SK-N-SH (cell line): ENCODE data around the gene TCEA3. TPM values are rescaled to one million over a fixed set of nuclear protein-coding genes. Genes with fewer than 3 reads are reported as not detected.
A peak's percentile ranks its signal among the peaks of the same experiment; 100 is the strongest.

Experiments used
- CTCF ChIA-PET: fragments of 300-600, 350-600 bp; formaldehyde crosslinking; extraction: SDS; loops from one replicate; lab custom pipeline; 2021; lab: Yijun Ruan, JAX
- POLR2A ChIA-PET: fragments of 350-600 bp; sonication (Branson Sonifier 250); formaldehyde crosslinking; extraction: SDS; loops from one replicate; lab custom pipeline; 2020; ENCODE audit warnings: antibody characterized with exemption, inconsistent platforms; lab: Yijun Ruan, JAX
- DNase-seq: peaks from one replicate; pipeline ENCODE4 v3.0.0; 2012
- H2AFZ ChIP-seq: fragments of 200-600 bp; sonication (generic); 2 replicates; pipeline ENCODE4 v1.8.1; 2016; ENCODE audit warnings: antibody characterized with exemption, mild to moderate bottlenecking, low read depth
- H3F3A ChIP-seq: fragments of 200-600 bp; sonication (generic); replicated peaks from 2 replicates; pipeline ENCODE3; 2016; ENCODE audit warnings: antibody characterized with exemption, mild to moderate bottlenecking; ENCODE audit not compliant: insufficient read depth
- H3K27ac ChIP-seq, 2 experiments: fragments of 200-500 bp in 1 of 2; fragments of 200-600 bp in 1 of 2; sonication (Bioruptor generic) in 1 of 2; sonication (generic), shearing (Covaris generic) in 1 of 2; 2 replicates each; pipeline versions ENCODE4 v1.5.1 to v1.6.1; 2014 to 2016; ENCODE audit warnings: low read depth in 2 of 2, inconsistent platforms in 1 of 2, low read length in 1 of 2, mild to moderate bottlenecking in 1 of 2, mixed read lengths in 1 of 2
- H3K27me3 ChIP-seq: fragments of 200-600 bp; sonication (generic), shearing (Covaris generic); 2 replicates; pipeline ENCODE4 v1.6.1; 2016; ENCODE audit warnings: mixed run types; ENCODE audit not compliant: insufficient read depth
- H3K36me3 ChIP-seq, 2 experiments: fragments of 200-500 bp in 1 of 2; fragments of 200-600 bp in 1 of 2; sonication (Bioruptor generic) in 1 of 2; sonication (generic) in 1 of 2; replicated peaks in 1 of 2; 2 replicates each; pipeline versions ENCODE3 to v1.5.1; 2014 to 2016; ENCODE audit warnings: low read length in 1 of 2, mild to moderate bottlenecking in 1 of 2; ENCODE audit not compliant: insufficient read depth in 2 of 2, control insufficient read depth in 1 of 2
- H3K4me1 ChIP-seq, 2 experiments: fragments of 200-500 bp in 1 of 2; fragments of 200-600 bp in 1 of 2; sonication (Bioruptor generic) in 1 of 2; sonication (generic), shearing (Covaris generic) in 1 of 2; 2 replicates each; pipeline versions ENCODE4 v1.5.1 to v1.6.1; 2014 to 2016; ENCODE audit warnings: low read depth in 1 of 2, low read length in 1 of 2, mixed run types in 1 of 2; ENCODE audit not compliant: insufficient read depth in 2 of 2, control insufficient read depth in 1 of 2
- H3K4me2 ChIP-seq: fragments of 200-600 bp; sonication (generic), shearing (Covaris generic); 2 replicates; pipeline ENCODE4 v1.6.1; 2017; ENCODE audit warnings: mixed run types
- H3K4me3 ChIP-seq, 2 experiments: fragments of 200-500 bp in 1 of 2; fragments of 200-600 bp in 1 of 2; sonication (Bioruptor generic) in 1 of 2; sonication (generic), shearing (Covaris generic) in 1 of 2; 2 replicates each; pipeline versions ENCODE4 v1.5.1 to v1.8.1; 2014 to 2016; ENCODE audit warnings: low read depth in 2 of 2, inconsistent platforms in 1 of 2, low read length in 1 of 2, mild to moderate bottlenecking in 1 of 2, mixed read lengths in 1 of 2, moderate library complexity in 1 of 2
- H3K79me2 ChIP-seq: fragments of 200-600 bp; sonication (generic); 2 replicates; pipeline ENCODE4 v1.8.1; 2017; ENCODE audit warnings: mild to moderate bottlenecking; ENCODE audit not compliant: insufficient read depth
- H3K9ac ChIP-seq: fragments of 200-600 bp; sonication (generic); 2 replicates; pipeline ENCODE4 v1.6.1; 2017; ENCODE audit warnings: mixed run types
- H3K9me2 ChIP-seq: fragments of 200-600 bp; sonication (generic); 2 replicates; pipeline ENCODE4 v1.6.1; 2017; ENCODE audit warnings: mixed run types
- H3K9me3 ChIP-seq: fragments of 200-600 bp; sonication (generic); 2 replicates; pipeline ENCODE4 v1.6.1; 2017; ENCODE audit warnings: mixed run types, mild to moderate bottlenecking, moderate library complexity
- H4K20me1 ChIP-seq: fragments of 200-600 bp; sonication (generic); 2 replicates; pipeline ENCODE4 v1.6.1; 2017; ENCODE audit warnings: mild to moderate bottlenecking, mixed run types; ENCODE audit not compliant: insufficient read depth
- CHD2 ChIP-seq: fragments of 150-350 bp; IDR thresholded peaks from 2 replicates; pipeline ENCODE4 v1.6.1; 2018; ENCODE audit warnings: low read length; ENCODE audit not compliant: partially characterized antibody
- ELF1 ChIP-seq: IDR thresholded peaks from 2 replicates; pipeline ENCODE4 v1.4.0; 2012
- EZH2phosphoT487 ChIP-seq: fragments of 200-600 bp; sonication (generic); IDR thresholded peaks from 2 replicates; pipeline ENCODE4 v1.6.1; 2017; ENCODE audit warnings: low read depth, mixed run types, mild to moderate bottlenecking, antibody characterized with exemption, moderate library complexity, borderline replicate concordance
- FOXJ3 ChIP-seq: sonication (generic); formaldehyde crosslinking; IDR thresholded peaks from 2 replicates; pipeline ENCODE4 v1.5.1; 2020; ENCODE audit warnings: mild to moderate bottlenecking, missing genetic modification reagents
- GATA2 ChIP-seq: sonication (generic); formaldehyde crosslinking; IDR thresholded peaks from 2 replicates; pipeline ENCODE4 v1.5.0; 2020; ENCODE audit warnings: mild to moderate bottlenecking, missing genetic modification reagents
- MEF2A ChIP-seq: IDR thresholded peaks from 2 replicates; pipeline ENCODE4 v1.4.0; 2012; ENCODE audit warnings: low read depth, borderline replicate concordance
- NFIC ChIP-seq: IDR thresholded peaks from 2 replicates; pipeline ENCODE4 v1.4.0; 2012; ENCODE audit warnings: borderline replicate concordance
- RCOR1 ChIP-seq: fragments of 150-350 bp; IDR thresholded peaks from 2 replicates; pipeline ENCODE4 v1.6.1; 2017; ENCODE audit warnings: antibody characterized with exemption, low read length
- RFX5 ChIP-seq: IDR thresholded peaks from 2 replicates; pipeline ENCODE4 v1.6.1; 2012; ENCODE audit warnings: mild to moderate bottlenecking, improper control_type of control experiment, low read length
- RXRA ChIP-seq: IDR thresholded peaks from 2 replicates; pipeline ENCODE4 v1.4.0; 2012; ENCODE audit warnings: low read depth, mild to moderate bottlenecking, borderline replicate concordance
- SIN3A ChIP-seq: IDR thresholded peaks from 2 replicates; pipeline ENCODE4 v1.6.1; 2012; ENCODE audit warnings: low read depth, mild to moderate bottlenecking, low read length, moderate library complexity, borderline replicate concordance
- TCF12 ChIP-seq: IDR thresholded peaks from 2 replicates; pipeline ENCODE4 v1.4.0; 2012
- TEAD4 ChIP-seq: IDR thresholded peaks from 2 replicates; pipeline ENCODE4 v1.4.0; 2012; ENCODE audit warnings: mild to moderate bottlenecking, borderline replicate concordance; ENCODE audit not compliant: insufficient read depth
- YY1 ChIP-seq: IDR thresholded peaks from 2 replicates; pipeline ENCODE4 v1.4.0; 2012; ENCODE audit warnings: low read depth, mild to moderate bottlenecking
- WGBS: methylation state at CpG from one replicate; pipeline ENCODE4 v1.1.6; 2017; ENCODE audit warnings: low lambda C conversion rate; 5-methylcytosine and 5-hydroxymethylcytosine counted together
- polyA plus RNA-seq, 3 experiments: library from polyadenylated mRNA; depleted of rRNA; stranded (reverse); fragments of >200 nt; gene quantifications; 2 replicates each; pipeline ENCODE4 v1.2.3, GENCODE V29; 2012
- TF ChIP-seq, protein P1 (sequence below): IDR thresholded peaks from 2 replicates; pipeline ENCODE4 v1.4.0; 2012; ENCODE audit warnings: low read depth, borderline replicate concordance

Gene TCEA3
- polyA plus RNA-seq, 1 of the 3 experiments (the other 2 are of a cell fraction): 1.1 TPM

DNA sequence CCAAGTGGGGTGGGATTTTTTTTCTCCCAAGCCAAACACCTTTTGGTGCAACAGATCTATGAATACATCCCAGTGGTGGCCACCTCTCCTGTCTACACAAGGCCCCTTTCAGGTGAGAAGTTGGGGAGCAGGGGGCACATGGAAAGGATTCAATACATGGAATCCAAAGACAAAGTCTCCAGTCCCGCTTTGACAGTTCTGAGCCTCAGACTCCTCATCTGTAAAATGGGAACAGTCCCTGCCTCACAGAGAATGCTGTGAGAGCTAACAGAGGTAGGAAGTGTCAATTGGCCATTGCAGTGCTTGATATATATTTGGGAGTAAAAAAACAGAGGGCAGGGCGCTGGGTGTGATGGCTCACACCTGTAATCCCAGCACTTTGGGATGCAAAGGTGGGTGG, 28.2 kb downstream of the TCEA3 start:
- H2AFZ ChIP-seq: no peak overlapping the region
- DNase-seq: no peak
- H3K9me3 ChIP-seq: no peaks in the 10 kb centered on the region
- WGBS: 78% methylated on average over 2 of the region's 2 CpGs
- H3K9ac ChIP-seq: no peak overlapping the region
- no peaks in the 10 kb centered on the region for H3K27me3 ChIP-seq
- TF ChIP-seq ELF1 (no peak), GATA2 (no peak), FOXJ3 (CRISPR knock-in tag) (no peak), TCF12 (no peak), NFIC (no peak), RCOR1 (no peak), RXRA (no peak), TEAD4 (no peak), RFX5 (no peak), CHD2 (no peak)
- TF ChIP-seq, protein P1, sequence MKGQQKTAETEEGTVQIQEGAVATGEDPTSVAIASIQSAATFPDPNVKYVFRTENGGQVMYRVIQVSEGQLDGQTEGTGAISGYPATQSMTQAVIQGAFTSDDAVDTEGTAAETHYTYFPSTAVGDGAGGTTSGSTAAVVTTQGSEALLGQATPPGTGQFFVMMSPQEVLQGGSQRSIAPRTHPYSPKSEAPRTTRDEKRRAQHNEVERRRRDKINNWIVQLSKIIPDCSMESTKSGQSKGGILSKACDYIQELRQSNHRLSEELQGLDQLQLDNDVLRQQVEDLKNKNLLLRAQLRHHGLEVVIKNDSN: no peak
- H3K4me3 ChIP-seq: no peak overlapping the region
- H3K36me3 ChIP-seq: no peaks in the 10 kb centered on the region
- no peaks in the 10 kb centered on the region for H4K20me1 ChIP-seq
- H3K4me1 ChIP-seq: peaks cover 6 to 20% of the 10 kb centered on the region in 2 experiments; a peak in 3 of 4 replicates
- H3K79me2 ChIP-seq: no peaks in the 10 kb centered on the region
- ChIA-PET CTCF (no interaction called here), POLR2A (no interaction called here)
- H3K9me2 ChIP-seq: no peaks in the 10 kb centered on the region
- H3F3A ChIP-seq: peaks cover 31% of the 10 kb centered on the region
- no peak overlapping the region for H3K4me2 ChIP-seq
- H3K27ac ChIP-seq: no peak overlapping the region

DNA sequence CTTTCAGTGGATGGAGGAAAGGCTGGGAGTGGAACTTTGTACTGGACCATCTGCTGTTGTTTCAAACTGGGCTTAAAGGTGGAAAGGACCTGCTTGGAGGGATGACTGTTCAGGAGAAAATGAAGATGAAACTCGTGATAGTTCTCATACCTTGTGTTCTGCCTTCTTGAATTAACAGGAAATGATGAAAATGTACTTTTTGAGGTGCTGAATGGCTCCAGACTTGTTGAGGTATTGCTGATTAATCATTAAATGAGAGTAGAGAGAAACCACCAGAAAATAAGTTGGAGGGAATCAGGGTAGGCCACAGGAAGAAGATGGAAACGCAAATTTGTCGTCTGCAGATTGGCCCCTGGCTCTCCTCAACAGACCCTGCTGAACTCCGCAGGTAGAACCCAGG, 28.7 kb downstream of the TCEA3 start:
- no peaks in the 10 kb centered on the region for H3K27me3 ChIP-seq
- no peak for DNase-seq
- CTCF ChIA-PET: interaction anchor here (3.0 kb wide), 1 partner anchor 8 kb away, joined by 31 read pairs; no protein-coding TSS in a partner anchor
- TF ChIP-seq EZH2phosphoT487: no peak
- TF ChIP-seq GATA2: no peak
- TF ChIP-seq ELF1: no peak
- TF ChIP-seq NFIC: no peak
- no peak for TF ChIP-seq SIN3A
- TF ChIP-seq RCOR1: no peak
- TF ChIP-seq MEF2A: no peak
- TF ChIP-seq YY1: no peak
- TF ChIP-seq, all 33 proteins: peak for 0
- Histone ChIP-seq H3K9ac (no peak overlapping the region), H3K4me3 (no peak overlapping the region), H3K9me2 (no peaks in the 10 kb centered on the region), H3K4me1 (peaks cover 6 to 20% of the 10 kb centered on the region in 2 experiments; a peak in 3 of 4 replicates), H3K27ac (peak overlapping the region in 1 of 2 experiments; percentile 88; a peak in 2 of 4 replicates), H3K79me2 (no peaks in the 10 kb centered on the region), H4K20me1 (no peaks in the 10 kb centered on the region), H3F3A (peaks cover 31% of the 10 kb centered on the region), H3K4me2 (no peak overlapping the region), H3K36me3 (no peaks in the 10 kb centered on the region), H3K9me3 (no peaks in the 10 kb centered on the region), H2AFZ (no peak overlapping the region)
- POLR2A ChIA-PET: no interaction called here
- WGBS: 95% methylated on average over 4 of the region's 4 CpGs
